BLaER1 treated with 17β-estradiol and CSF1 and Interleukin-3, amounts not matched to agents 10 nM and 100 nM (cell line): ENCODE data around the gene CEMP1.
A peak's percentile ranks its signal among the peaks of the same experiment; 100 is the strongest.

Experiments
- H3K27ac ChIP-seq, 11 experiments: shearing (Covaris generic); formaldehyde crosslinking; 2 replicates each; pipeline ENCODE4 v1.8.1; 2022
- H3K27me3 ChIP-seq, 11 experiments: shearing (Covaris generic); formaldehyde crosslinking; 2 replicates each; pipeline ENCODE4 v1.8.1; 2022
- H3K36me3 ChIP-seq, 11 experiments: shearing (Covaris generic); formaldehyde crosslinking; 2 replicates each; pipeline ENCODE4 v1.8.1; 2022
- H3K4me1 ChIP-seq, 10 experiments: shearing (Covaris generic); formaldehyde crosslinking; 2 replicates each; pipeline ENCODE4 v1.8.1; 2022
- H3K4me2 ChIP-seq, 11 experiments: shearing (Covaris generic); formaldehyde crosslinking; 2 replicates each; pipeline ENCODE4 v1.8.1; 2022
- H3K4me3 ChIP-seq, 10 experiments: shearing (Covaris generic); formaldehyde crosslinking; 2 replicates each; pipeline ENCODE4 v1.8.1; 2022
- H3K9ac ChIP-seq, 11 experiments: shearing (Covaris generic); formaldehyde crosslinking; 2 replicates each; pipeline ENCODE4 v1.8.1; 2022
- H3K9me3 ChIP-seq, 11 experiments: shearing (Covaris generic); formaldehyde crosslinking; replicated peaks in 1 of 11; 2 replicates each; pipeline ENCODE4 v1.8.1; 2022
- H4K20me1 ChIP-seq, 11 experiments: shearing (Covaris generic); formaldehyde crosslinking; 2 replicates each; pipeline ENCODE4 v1.8.1; 2022
- Cebpa-rat ChIP-seq, 11 experiments: shearing (Covaris generic); IDR thresholded peaks; 2 replicates each; pipeline ENCODE4 v1.8.1; 2022

Gene CEMP1

GRCh38 chr16:2529961-2530628 lies 1.1 kb downstream of the CEMP1 start:
- H3K9ac ChIP-seq, result peak overlapping the region in 6 of 11 experiments; percentile 20 to 82 (median 74); a peak in 11 of 22 replicates

GRCh38 chr16:2529061-2529931 lies 1.9 kb downstream of the CEMP1 start:
- H3K27ac ChIP-seq, result no peak overlapping the region
- peaks cover 22 to 52% (median 28%) of the 10 kb centered on the region in 10 experiments for H3K4me1 ChIP-seq
- no peaks in the 10 kb centered on the region for H3K9me3 ChIP-seq
- peaks cover 0 to 74% (median 14%) of the 10 kb centered on the region in 11 experiments; a peak in 15 of 22 replicates for H4K20me1 ChIP-seq
- H3K4me2 ChIP-seq, result peak overlapping the region in 2 of 11 experiments; percentile 90 to 97; a peak in 2 of 22 replicates
- peaks cover 41 to 67% (median 61%) of the 10 kb centered on the region in 11 experiments for H3K36me3 ChIP-seq
- TF ChIP-seq Cebpa-rat (IDR thresholded peaks at IDR 0.05), result no peak
- H3K4me3 ChIP-seq, result no peak overlapping the region
- peak overlapping the region in 3 of 11 experiments; percentile 54 to 82 (median 69); a peak in 3 of 22 replicates for H3K9ac ChIP-seq
- H3K27me3 ChIP-seq, result no peaks in the 10 kb centered on the region

More at GRCh38 chr16:2529961-2530628, 1.1 kb downstream of the CEMP1 start:
- peak overlapping the region in 4 of 11 experiments; percentile 90 to 100 (median 98); a peak in 6 of 22 replicates for H3K4me2 ChIP-seq
- no peaks in the 10 kb centered on the region for H3K27me3 ChIP-seq
- H3K9me3 ChIP-seq, result no peaks in the 10 kb centered on the region
- H4K20me1 ChIP-seq, result peaks cover 0 to 66% (median 7%) of the 10 kb centered on the region in 11 experiments; a peak in 13 of 22 replicates
- no peak overlapping the region for H3K27ac ChIP-seq
- peaks cover 33 to 59% (median 53%) of the 10 kb centered on the region in 11 experiments for H3K36me3 ChIP-seq
- TF ChIP-seq Cebpa-rat (IDR thresholded peaks at IDR 0.05), result no peak
- no peak overlapping the region for H3K4me3 ChIP-seq
- H3K4me1 ChIP-seq, result peaks cover 22 to 54% (median 28%) of the 10 kb centered on the region in 10 experiments

- no peak for TF ChIP-seq Cebpa-rat (IDR thresholded peaks at IDR 0.05)
- Histone ChIP-seq H4K20me1 (peaks cover under 1 to 83% (median 23%) of the 10 kb centered on the region in 11 experiments; a peak in 17 of 22 replicates), H3K36me3 (peaks cover 50 to 75% (median 70%) of the 10 kb centered on the region in 11 experiments), H3K27me3 (no peaks in the 10 kb centered on the region), H3K4me2 (no peak overlapping the region; a peak in 1 of 22 replicates), H3K4me3 (no peak overlapping the region), H3K27ac (no peak overlapping the region), H3K4me1 (peaks cover 20 to 52% (median 25%) of the 10 kb centered on the region in 10 experiments), H3K9ac (no peak overlapping the region), H3K9me3 (no peaks in the 10 kb centered on the region)
Observed at GRCh38 chr16:2528161-2529060, 2.8 kb downstream of the CEMP1 start.

- H3K9ac ChIP-seq, result no peak overlapping the region
- peaks cover 5 to 90% (median 26%) of the 10 kb centered on the region in 11 experiments; a peak in 17 of 22 replicates for H4K20me1 ChIP-seq
- H3K9me3 ChIP-seq, result no peaks in the 10 kb centered on the region
- H3K36me3 ChIP-seq, result peaks cover 56 to 82% (median 77%) of the 10 kb centered on the region in 11 experiments
- TF ChIP-seq Cebpa-rat (IDR thresholded peaks at IDR 0.05), result no peak
- peaks cover 13 to 52% (median 18%) of the 10 kb centered on the region in 10 experiments for H3K4me1 ChIP-seq
- no peak overlapping the region for H3K4me2 ChIP-seq
- no peak overlapping the region for H3K4me3 ChIP-seq
- H3K27ac ChIP-seq, result no peak overlapping the region
- no peaks in the 10 kb centered on the region for H3K27me3 ChIP-seq
Observed at GRCh38 chr16:2527784-2528100, 3.5 kb downstream of the CEMP1 start.

- Histone ChIP-seq H3K9me3 (no peaks in the 10 kb centered on the region), H3K27ac (no peak overlapping the region), H3K4me2 (no peak overlapping the region)
Observed at GRCh38 chr16:2527071-2527783, 4.0 kb downstream of the CEMP1 start.

GRCh38 chr16:2526135-2526534 lies 5.1 kb downstream of the CEMP1 start:
- TF ChIP-seq Cebpa-rat (IDR thresholded peaks at IDR 0.05), result no peak
- H3K4me3 ChIP-seq, result no peak overlapping the region
- H3K27me3 ChIP-seq, result no peaks in the 10 kb centered on the region
- no peak overlapping the region for H3K4me2 ChIP-seq
- H3K9ac ChIP-seq, result peak overlapping the region in 5 of 11 experiments; percentile 30 to 67 (median 46); a peak in 5 of 22 replicates
- H3K36me3 ChIP-seq, result peaks cover 57 to 96% (median 85%) of the 10 kb centered on the region in 11 experiments
- no peak overlapping the region; a peak in 1 of 22 replicates for H3K27ac ChIP-seq
- H4K20me1 ChIP-seq, result peaks cover 8 to 100% (median 32%) of the 10 kb centered on the region in 11 experiments; a peak in 21 of 22 replicates
- H3K9me3 ChIP-seq, result no peaks in the 10 kb centered on the region
- peaks cover 8 to 64% (median 15%) of the 10 kb centered on the region in 10 experiments for H3K4me1 ChIP-seq

More at GRCh38 chr16:2527071-2527783, 4.0 kb downstream of the CEMP1 start:
- Histone ChIP-seq H3K27me3 (no peaks in the 10 kb centered on the region), H3K9ac (peak overlapping the region in 3 of 11 experiments; percentile 20 to 58 (median 29); a peak in 2 of 22 replicates), H3K4me1 (peaks cover 9 to 57% (median 14%) of the 10 kb centered on the region in 10 experiments), H3K4me3 (no peak overlapping the region), H4K20me1 (peaks cover 5 to 95% (median 26%) of the 10 kb centered on the region in 11 experiments; a peak in 17 of 22 replicates), H3K36me3 (peaks cover 57 to 87% (median 81%) of the 10 kb centered on the region in 11 experiments)
- TF ChIP-seq Cebpa-rat (IDR thresholded peaks at IDR 0.05), result no peak

GRCh38 chr16:2524339-2524938 lies 6.8 kb downstream of the CEMP1 start:
- Histone ChIP-seq H3K27me3 (no peaks in the 10 kb centered on the region), H3K4me1 (peaks cover 12 to 53% (median 17%) of the 10 kb centered on the region in 10 experiments), H4K20me1 (peaks cover 16 to 92% (median 38%) of the 10 kb centered on the region in 11 experiments), H3K27ac (no peak overlapping the region), H3K9ac (peak overlapping the region in 6 of 11 experiments; percentile 1 to 55 (median 39); a peak in 6 of 22 replicates), H3K36me3 (peaks cover 59 to 88% (median 77%) of the 10 kb centered on the region in 11 experiments), H3K4me2 (peak overlapping the region in 2 of 11 experiments; percentile 19 to 96; a peak in 3 of 22 replicates), H3K9me3 (no peaks in the 10 kb centered on the region), H3K4me3 (no peak overlapping the region)
- TF ChIP-seq Cebpa-rat (IDR thresholded peaks at IDR 0.05), result no peak
